SK-N-SH treated with all-trans-retinoic acid at 6 μM for 48 hours (cell line): ENCODE results near the gene JMJD4.
A peak's percentile ranks its signal among the peaks of the same experiment; 100 is the strongest.

Experiments
- ATAC-seq: fragments of 200-7000 bp; cut with Tn5 transposase; 3 replicates; pipeline ENCODE4 v1.9.1; 2020; ENCODE audit warnings: mild to moderate bottlenecking, moderate library complexity
- ARNTL ChIP-seq: fragments of 450-650 bp; formaldehyde crosslinking; IDR thresholded peaks from 2 replicates; pipeline ENCODE4 v1.5.0; 2020; ENCODE audit warnings: low read depth, mild to moderate bottlenecking, moderate library complexity, borderline replicate concordance
- BACH2 ChIP-seq: fragments of 250-450 bp; sonication (Bioruptor Pico); IDR thresholded peaks from 2 replicates; pipeline ENCODE4 v1.9.0; 2021; ENCODE audit warnings: mild to moderate bottlenecking, borderline replicate concordance
- CSDC2 ChIP-seq: fragments of 250-450 bp; sonication (Bioruptor Pico); IDR thresholded peaks from 2 replicates; pipeline ENCODE4 v1.5.0; 2020; ENCODE audit warnings: mild to moderate bottlenecking, moderate library complexity
- GLIS3 ChIP-seq: fragments of 250-450 bp; sonication (Bioruptor Pico); IDR thresholded peaks from 2 replicates; pipeline ENCODE4 v1.5.0; 2020; ENCODE audit warnings: mild to moderate bottlenecking, moderate library complexity
- ISL1 ChIP-seq: fragments of 250-450 bp; sonication (Bioruptor Pico); IDR thresholded peaks from 2 replicates; pipeline ENCODE4 v2.1.2; 2022; ENCODE audit warnings: mild to moderate bottlenecking, moderate library complexity
- OSR1 ChIP-seq: fragments of 250-450 bp; sonication (Bioruptor Pico); IDR thresholded peaks from 2 replicates; pipeline ENCODE4 v1.8.0; 2022; ENCODE audit warnings: moderate library complexity, mild to moderate bottlenecking, inconsistent platforms
- PATZ1 ChIP-seq: fragments of 250-450 bp; sonication (Bioruptor Pico); IDR thresholded peaks from 2 replicates; pipeline ENCODE4 v1.8.0; 2020; ENCODE audit warnings: mild to moderate bottlenecking, moderate library complexity, borderline replicate concordance
- POU6F1 ChIP-seq: fragments of 250-450 bp; sonication (Bioruptor Pico); IDR thresholded peaks from 2 replicates; pipeline ENCODE4 v1.8.0; 2021; ENCODE audit warnings: low read depth, mild to moderate bottlenecking, moderate library complexity, borderline replicate concordance
- PPARA ChIP-seq: fragments of 250-450 bp; sonication (Bioruptor Pico); IDR thresholded peaks from 2 replicates; pipeline ENCODE4 v1.5.0; 2020; ENCODE audit warnings: mild to moderate bottlenecking, borderline replicate concordance
- RARB ChIP-seq: fragments of 250-450 bp; sonication (Bioruptor Pico); IDR thresholded peaks from 2 replicates; pipeline ENCODE4 v1.8.0; 2021; ENCODE audit warnings: mild to moderate bottlenecking, moderate library complexity
- SNAI2 ChIP-seq: fragments of 250-450 bp; sonication (Bioruptor Pico); IDR thresholded peaks from 2 replicates; pipeline ENCODE4 v1.5.0; 2020; ENCODE audit warnings: mild to moderate bottlenecking, moderate library complexity
- TOX ChIP-seq: fragments of 250-450 bp; sonication (Bioruptor Pico); IDR thresholded peaks from 2 replicates; pipeline ENCODE4 v1.8.0; 2021; ENCODE audit warnings: mild to moderate bottlenecking, moderate library complexity, borderline replicate concordance
- ZC3H10 ChIP-seq: fragments of 250-450 bp; sonication (Bioruptor Pico); IDR thresholded peaks from 2 replicates; pipeline ENCODE4 v1.5.1; 2021; ENCODE audit warnings: mild to moderate bottlenecking, moderate library complexity
- ZFP3 ChIP-seq: fragments of 250-450 bp; sonication (Bioruptor Pico); IDR thresholded peaks from 2 replicates; pipeline ENCODE4 v1.5.0; 2020; ENCODE audit warnings: mild to moderate bottlenecking, moderate library complexity
- ZFP30 ChIP-seq: fragments of 450-650 bp; formaldehyde crosslinking; IDR thresholded peaks from 2 replicates; pipeline ENCODE4 v1.5.0; 2022; ENCODE audit warnings: mild to moderate bottlenecking, moderate library complexity
- ZNF565 ChIP-seq: fragments of 450-650 bp; formaldehyde crosslinking; conservative IDR thresholded peaks from 2 replicates; pipeline ENCODE4 v1.5.0; 2020; ENCODE audit warnings: low read depth, mild to moderate bottlenecking, moderate library complexity
- ZNF70 ChIP-seq: fragments of 450-650 bp; formaldehyde crosslinking; IDR thresholded peaks from 2 replicates; pipeline ENCODE4 v1.5.0; 2020; ENCODE audit warnings: mild to moderate bottlenecking, moderate library complexity
- ZNF8 ChIP-seq: fragments of 450-650 bp; formaldehyde crosslinking; IDR thresholded peaks from 2 replicates; pipeline ENCODE4 v1.5.0; 2020; ENCODE audit warnings: mild to moderate bottlenecking, moderate library complexity
- TF ChIP-seq, protein P1 (sequence below): fragments of 250-450 bp; sonication (Bioruptor Pico); IDR thresholded peaks from 2 replicates; pipeline ENCODE4 v1.5.1; 2021; ENCODE audit warnings: mild to moderate bottlenecking, moderate library complexity
- TF ChIP-seq, protein P2 (sequence below): fragments of 250-450 bp; sonication (Bioruptor Pico); IDR thresholded peaks from 2 replicates; pipeline ENCODE4 v1.5.1; 2020; ENCODE audit warnings: low read depth, mild to moderate bottlenecking, moderate library complexity
- TF ChIP-seq, protein P3 (sequence below): fragments of 250-450 bp; sonication (Bioruptor Pico); IDR thresholded peaks from 2 replicates; pipeline ENCODE4 v1.5.0; 2020; ENCODE audit warnings: mild to moderate bottlenecking, moderate library complexity

The JMJD4 gene

DNA sequence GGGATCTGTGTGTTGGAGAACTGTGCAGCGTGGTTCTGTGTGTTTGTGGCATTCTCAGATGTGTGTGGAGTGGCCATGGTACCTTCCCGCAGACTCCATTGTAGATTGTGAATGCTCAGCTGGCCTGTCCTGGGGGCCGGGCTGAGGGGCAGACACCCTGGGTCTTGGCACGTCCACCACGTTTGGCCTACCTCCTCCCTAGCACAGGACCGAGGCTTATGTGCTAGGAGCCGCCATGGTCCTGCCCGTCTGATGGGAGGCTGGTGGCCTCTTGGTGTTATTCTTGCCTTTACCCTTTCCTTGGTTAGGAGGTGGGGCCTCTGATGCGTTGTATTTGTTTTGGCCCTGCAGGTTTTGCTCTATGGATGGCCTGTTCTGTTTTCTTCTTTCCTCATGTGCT lies 25.3 kb upstream of the JMJD4 start:
- ATAC-seq, result no peak
- TF ChIP-seq, protein P1, sequence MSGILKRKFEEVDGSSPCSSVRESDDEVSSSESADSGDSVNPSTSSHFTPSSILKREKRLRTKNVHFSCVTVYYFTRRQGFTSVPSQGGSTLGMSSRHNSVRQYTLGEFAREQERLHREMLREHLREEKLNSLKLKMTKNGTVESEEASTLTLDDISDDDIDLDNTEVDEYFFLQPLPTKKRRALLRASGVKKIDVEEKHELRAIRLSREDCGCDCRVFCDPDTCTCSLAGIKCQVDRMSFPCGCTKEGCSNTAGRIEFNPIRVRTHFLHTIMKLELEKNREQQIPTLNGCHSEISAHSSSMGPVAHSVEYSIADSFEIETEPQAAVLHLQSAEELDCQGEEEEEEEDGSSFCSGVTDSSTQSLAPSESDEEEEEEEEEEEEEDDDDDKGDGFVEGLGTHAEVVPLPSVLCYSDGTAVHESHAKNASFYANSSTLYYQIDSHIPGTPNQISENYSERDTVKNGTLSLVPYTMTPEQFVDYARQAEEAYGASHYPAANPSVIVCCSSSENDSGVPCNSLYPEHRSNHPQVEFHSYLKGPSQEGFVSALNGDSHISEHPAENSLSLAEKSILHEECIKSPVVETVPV, result no peak
- TF ChIP-seq CSDC2 (CRISPR knock-in tag), result no peak
- no peak for TF ChIP-seq ZFP30 (CRISPR knock-in tag)
- TF ChIP-seq OSR1, result no peak
- no peak for TF ChIP-seq ZFP3 (CRISPR knock-in tag)
- no peak for TF ChIP-seq ARNTL (CRISPR knock-in tag)
- no peak for TF ChIP-seq GLIS3 (CRISPR knock-in tag)
- no peak for TF ChIP-seq ZNF8 (CRISPR knock-in tag)
- TF ChIP-seq SNAI2 (CRISPR knock-in tag), result no peak
- no peak for TF ChIP-seq BACH2 (CRISPR knock-in tag)
- no peak for TF ChIP-seq ZNF565 (CRISPR knock-in tag)
- TF ChIP-seq, protein P2, sequence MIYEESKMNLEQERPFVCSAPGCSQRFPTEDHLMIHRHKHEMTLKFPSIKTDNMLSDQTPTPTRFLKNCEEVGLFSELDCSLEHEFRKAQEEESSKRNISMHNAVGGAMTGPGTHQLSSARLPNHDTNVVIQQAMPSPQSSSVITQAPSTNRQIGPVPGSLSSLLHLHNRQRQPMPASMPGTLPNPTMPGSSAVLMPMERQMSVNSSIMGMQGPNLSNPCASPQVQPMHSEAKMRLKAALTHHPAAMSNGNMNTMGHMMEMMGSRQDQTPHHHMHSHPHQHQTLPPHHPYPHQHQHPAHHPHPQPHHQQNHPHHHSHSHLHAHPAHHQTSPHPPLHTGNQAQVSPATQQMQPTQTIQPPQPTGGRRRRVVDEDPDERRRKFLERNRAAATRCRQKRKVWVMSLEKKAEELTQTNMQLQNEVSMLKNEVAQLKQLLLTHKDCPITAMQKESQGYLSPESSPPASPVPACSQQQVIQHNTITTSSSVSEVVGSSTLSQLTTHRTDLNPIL (CRISPR knock-in tag), result no peak
- TF ChIP-seq ZC3H10 (CRISPR knock-in tag), result no peak

- no peak for TF ChIP-seq ZFP30 (CRISPR knock-in tag)
- no peak for TF ChIP-seq BACH2 (CRISPR knock-in tag)
- no peak for TF ChIP-seq ZNF70 (CRISPR knock-in tag)
- TF ChIP-seq POU6F1 (CRISPR knock-in tag), result no peak
- TF ChIP-seq RARB, result no peak
- no peak for TF ChIP-seq ARNTL (CRISPR knock-in tag)
- no peak for TF ChIP-seq ZFP3 (CRISPR knock-in tag)
- no peak for TF ChIP-seq ZC3H10 (CRISPR knock-in tag)
- TF ChIP-seq, protein P2 (CRISPR knock-in tag), result no peak
- TF ChIP-seq ZNF8 (CRISPR knock-in tag), result no peak
- TF ChIP-seq PPARA (CRISPR knock-in tag), result no peak
- TF ChIP-seq, protein P3, sequence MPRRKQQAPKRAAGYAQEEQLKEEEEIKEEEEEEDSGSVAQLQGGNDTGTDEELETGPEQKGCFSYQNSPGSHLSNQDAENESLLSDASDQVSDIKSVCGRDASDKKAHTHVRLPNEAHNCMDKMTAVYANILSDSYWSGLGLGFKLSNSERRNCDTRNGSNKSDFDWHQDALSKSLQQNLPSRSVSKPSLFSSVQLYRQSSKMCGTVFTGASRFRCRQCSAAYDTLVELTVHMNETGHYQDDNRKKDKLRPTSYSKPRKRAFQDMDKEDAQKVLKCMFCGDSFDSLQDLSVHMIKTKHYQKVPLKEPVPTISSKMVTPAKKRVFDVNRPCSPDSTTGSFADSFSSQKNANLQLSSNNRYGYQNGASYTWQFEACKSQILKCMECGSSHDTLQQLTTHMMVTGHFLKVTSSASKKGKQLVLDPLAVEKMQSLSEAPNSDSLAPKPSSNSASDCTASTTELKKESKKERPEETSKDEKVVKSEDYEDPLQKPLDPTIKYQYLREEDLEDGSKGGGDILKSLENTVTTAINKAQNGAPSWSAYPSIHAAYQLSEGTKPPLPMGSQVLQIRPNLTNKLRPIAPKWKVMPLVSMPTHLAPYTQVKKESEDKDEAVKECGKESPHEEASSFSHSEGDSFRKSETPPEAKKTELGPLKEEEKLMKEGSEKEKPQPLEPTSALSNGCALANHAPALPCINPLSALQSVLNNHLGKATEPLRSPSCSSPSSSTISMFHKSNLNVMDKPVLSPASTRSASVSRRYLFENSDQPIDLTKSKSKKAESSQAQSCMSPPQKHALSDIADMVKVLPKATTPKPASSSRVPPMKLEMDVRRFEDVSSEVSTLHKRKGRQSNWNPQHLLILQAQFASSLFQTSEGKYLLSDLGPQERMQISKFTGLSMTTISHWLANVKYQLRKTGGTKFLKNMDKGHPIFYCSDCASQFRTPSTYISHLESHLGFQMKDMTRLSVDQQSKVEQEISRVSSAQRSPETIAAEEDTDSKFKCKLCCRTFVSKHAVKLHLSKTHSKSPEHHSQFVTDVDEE, result no peak
- TF ChIP-seq SNAI2 (CRISPR knock-in tag), result no peak
- ATAC-seq, result peak; percentile 95
Measured at GRCh38 chr1:227759341-227760300, 24.5 kb upstream of the JMJD4 start.

DNA sequence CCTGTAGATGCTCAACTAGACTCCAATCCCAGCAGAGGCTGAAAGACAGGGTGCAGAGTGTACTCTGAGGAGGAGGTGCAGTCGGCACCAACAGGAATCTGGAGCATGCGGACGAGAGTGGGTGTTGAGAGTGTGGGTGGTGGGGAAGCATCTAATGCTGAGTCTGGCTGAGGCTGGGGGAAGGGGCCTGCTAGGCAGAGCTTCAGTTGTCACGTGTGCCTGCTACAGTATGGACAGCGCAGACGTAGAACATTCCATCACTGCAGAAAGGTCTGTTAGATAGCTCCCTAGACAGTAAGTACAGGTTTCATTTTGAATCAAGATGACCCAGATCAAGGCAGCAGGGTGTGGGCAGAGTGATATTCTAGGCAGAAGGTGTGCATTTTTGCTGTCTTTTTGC lies 23.3 kb upstream of the JMJD4 start:
- no peak; the same call in 2 of the 3 replicates for ATAC-seq
- TF ChIP-seq PATZ1 (CRISPR knock-in tag) (no peak), GLIS3 (CRISPR knock-in tag) (no peak), ISL1 (CRISPR knock-in tag) (no peak), ZC3H10 (CRISPR knock-in tag) (no peak), BACH2 (CRISPR knock-in tag) (no peak), TOX (no peak), ARNTL (CRISPR knock-in tag) (no peak)
